HCT116 (cell line): ENCODE results near the gene ZNF780B. TPM values are rescaled to one million over a fixed set of nuclear protein-coding genes. Genes with fewer than 3 reads are reported as not detected.

Experiments
- ATAC-seq: fragments of 200-7000 bp; cut with Tn5 transposase; 2 replicates; pipeline ENCODE4 v1.9.1; 2020; ENCODE audit warnings: mild to moderate bottlenecking, moderate library complexity
- BruUV-seq: library from RNA; stranded (reverse); fragments of 400-500 nt; replicated peaks from 2 replicates; lab custom pipeline; 2021; lab: Mats Ljungman, UMichigan
- CTCF ChIA-PET: fragments of 300-600 bp; sonication (Branson Sonifier 250); formaldehyde crosslinking; loops from one replicate; lab custom pipeline; 2021; ENCODE audit warnings: antibody characterized with exemption; lab: Charles Lee
- POLR2A ChIA-PET: fragments of 300-600, 350-600 bp; sonication (Branson Sonifier 250); formaldehyde crosslinking; loops from one replicate; lab custom pipeline; 2021; ENCODE audit warnings: antibody characterized with exemption; lab: Charles Lee
- RAD21 ChIA-PET, 2 experiments: fragments of 300-600 bp; sonication (Branson Sonifier 250); formaldehyde crosslinking; loops; one replicate each; lab custom pipeline; 2023; ENCODE audit warnings: low total read pairs in 2 of 2; ENCODE audit not compliant: uncharacterized antibody in 2 of 2, unreplicated experiment in 2 of 2, low non-redundant PET in 1 of 2; lab: Charles Lee
- DNase-seq: peaks from one replicate; pipeline ENCODE4 v3.0.0-alpha.2; 2010; ENCODE audit warnings: low read depth, low spot score
- H2AFZ ChIP-seq: fragments of 200-600 bp; shearing (Covaris generic), sonication (generic); 2 replicates; pipeline ENCODE4 v1.6.1; 2017; ENCODE audit warnings: low read depth, mixed run types, mixed read lengths, antibody characterized with exemption, low read length; ENCODE audit not compliant: poor library complexity, severe bottlenecking
- H3K27ac ChIP-seq: 2 replicates; pipeline ENCODE4 v1.5.1; 2012; ENCODE audit warnings: low read depth, low read length
- H3K27me3 ChIP-seq: fragments of 200-600 bp; sonication (generic); 2 replicates; pipeline ENCODE4 v1.6.1; 2016; ENCODE audit warnings: mixed run types, low read length, mixed read lengths; ENCODE audit not compliant: insufficient read depth
- H3K36me3 ChIP-seq, 2 experiments: fragments of 200-500 bp in 1 of 2; fragments of 200-600 bp in 1 of 2; sonication (Bioruptor generic) in 1 of 2; sonication (generic) in 1 of 2; 2 replicates each; pipeline versions ENCODE4 v1.5.1 to v1.6.1; 2014 to 2016; ENCODE audit warnings: low read length in 2 of 2, inconsistent platforms in 1 of 2, mixed read lengths in 1 of 2, mixed run types in 1 of 2; ENCODE audit not compliant: insufficient read depth in 2 of 2, control insufficient read depth in 1 of 2
- H3K4me1 ChIP-seq, 2 experiments: fragments of 200-600 bp in 1 of 2; sonication (generic) in 1 of 2; 2 replicates each; pipeline versions ENCODE4 v1.5.1 to v1.6.1; 2012 to 2017; ENCODE audit warnings: low read length in 2 of 2, inconsistent platforms in 1 of 2, mild to moderate bottlenecking in 1 of 2, mixed read lengths in 1 of 2, mixed run types in 1 of 2, moderate library complexity in 1 of 2; ENCODE audit not compliant: insufficient read depth in 2 of 2, control insufficient read depth in 1 of 2
- H3K4me2 ChIP-seq: fragments of 200-600 bp; sonication (generic); 2 replicates; pipeline ENCODE4 v1.6.1; 2017; ENCODE audit warnings: mixed run types, low read length, mixed read lengths
- H3K4me3 ChIP-seq, 2 experiments: fragments of 200-600 bp in 1 of 2; sonication (generic) in 1 of 2; replicated peaks in 1 of 2; 2 replicates each; pipeline ENCODE4 v1.5.1; 2011 to 2016; ENCODE audit warnings: low read length in 2 of 2, control low read depth in 1 of 2, low read depth in 1 of 2, mild to moderate bottlenecking in 1 of 2, mixed read lengths in 1 of 2, mixed run types in 1 of 2
- H3K79me2 ChIP-seq: fragments of 200-600 bp; sonication (generic); 2 replicates; pipeline ENCODE4 v1.6.1; 2017; ENCODE audit warnings: mild to moderate bottlenecking, mixed run types, low read length, moderate library complexity, mixed read lengths; ENCODE audit not compliant: insufficient read depth
- H3K9ac ChIP-seq: fragments of 200-600 bp; sonication (generic); 2 replicates; pipeline ENCODE4 v1.6.1; 2016; ENCODE audit warnings: low read length, mixed read lengths
- H3K9me2 ChIP-seq: fragments of 200-600 bp; sonication (generic), shearing (Covaris generic); 2 replicates; pipeline ENCODE4 v1.6.1; 2017; ENCODE audit warnings: mixed run types, mild to moderate bottlenecking, moderate library complexity; ENCODE audit not compliant: insufficient read depth
- H3K9me3 ChIP-seq, 2 experiments: fragments of 200-500 bp in 1 of 2; fragments of 200-600 bp in 1 of 2; sonication (Bioruptor generic) in 1 of 2; sonication (generic) in 1 of 2; 2 replicates each; pipeline ENCODE4 v1.6.1; 2014 to 2017; ENCODE audit warnings: low read length in 2 of 2, mixed read lengths in 2 of 2, inconsistent platforms in 1 of 2, low read depth in 1 of 2, mild to moderate bottlenecking in 1 of 2, mixed run types in 1 of 2, moderate library complexity in 1 of 2; ENCODE audit not compliant: control insufficient read depth in 1 of 2, insufficient read depth in 1 of 2
- H4K20me1 ChIP-seq: fragments of 200-600 bp; sonication (generic), shearing (Covaris generic); 2 replicates; pipeline ENCODE4 v1.6.1; 2017; ENCODE audit warnings: mixed run types, mild to moderate bottlenecking, moderate library complexity; ENCODE audit not compliant: insufficient read depth
- CBX3 ChIP-seq: IDR thresholded peaks from 2 replicates; pipeline ENCODE4 v1.6.1; 2012; ENCODE audit warnings: low read depth
- CEBPB ChIP-seq: IDR thresholded peaks from 2 replicates; pipeline ENCODE4 v1.6.1; 2012; ENCODE audit warnings: low read depth
- CTCF ChIP-seq, 3 experiments: fragments of 200-600 bp in 1 of 3; sonication (generic) in 1 of 3; IDR thresholded peaks in 2 of 3; conservative IDR thresholded peaks in 1 of 3; 2 replicates each; pipeline ENCODE4 v1.5.1; 2012 to 2017; ENCODE audit warnings: low read depth in 2 of 3, low read length in 2 of 3, antibody characterized with exemption in 1 of 3, borderline replicate concordance in 1 of 3, control low read depth in 1 of 3, mild to moderate bottlenecking in 1 of 3, mixed read lengths in 1 of 3, mixed run types in 1 of 3, moderate library complexity in 1 of 3; ENCODE audit not compliant: insufficient read depth in 1 of 3
- EGR1 ChIP-seq: IDR thresholded peaks from 2 replicates; pipeline ENCODE4 v1.6.1; 2012; ENCODE audit warnings: low read depth
- ELF1 ChIP-seq: IDR thresholded peaks from 2 replicates; pipeline ENCODE4 v1.6.1; 2012; ENCODE audit warnings: low read depth, borderline replicate concordance
- EZH2phosphoT487 ChIP-seq: fragments of 200-600 bp; IDR thresholded peaks from 2 replicates; pipeline ENCODE4 v1.6.1; 2018; ENCODE audit warnings: antibody characterized with exemption, borderline replicate concordance
- FOSL1 ChIP-seq: IDR thresholded peaks from 2 replicates; pipeline ENCODE4 v1.6.1; 2012; ENCODE audit warnings: low read depth
- POLR2AphosphoS5 ChIP-seq: IDR thresholded peaks from 2 replicates; pipeline ENCODE4 v1.6.1; 2011; ENCODE audit warnings: mild to moderate bottlenecking, low read depth, low read length, moderate library complexity
- RAD21 ChIP-seq: IDR thresholded peaks from 2 replicates; pipeline ENCODE4 v1.6.1; 2012; ENCODE audit warnings: low read depth, mild to moderate bottlenecking
- SIN3A ChIP-seq: IDR thresholded peaks from 2 replicates; pipeline ENCODE4 v1.6.1; 2012; ENCODE audit warnings: low read depth
- SP1 ChIP-seq: IDR thresholded peaks from 2 replicates; pipeline ENCODE4 v1.6.1; 2012; ENCODE audit warnings: low read depth
- SRF ChIP-seq: IDR thresholded peaks from 2 replicates; pipeline ENCODE4 v1.6.1; 2012; ENCODE audit warnings: low read depth
- YY1 ChIP-seq: IDR thresholded peaks from 2 replicates; pipeline ENCODE4 v1.6.1; 2011; ENCODE audit warnings: low read length, low read depth, moderate library complexity, mild to moderate bottlenecking; ENCODE audit not compliant: insufficient replicate concordance; ENCODE audit errors: extremely low read depth
- ZNF274 ChIP-seq: fragments of 200-500 bp; sonication (Bioruptor generic); IDR thresholded peaks from 2 replicates; pipeline ENCODE4 v1.6.1; 2014; ENCODE audit warnings: mild to moderate bottlenecking, low read depth, low read length, inconsistent platforms
- intact Hi-C: fragments of 100-400 bp; cut with micrococcal nuclease; formaldehyde crosslinking; loops from 2 replicates; pipeline ENCODE4 v1.10.0; 2022
- total RNA-seq: library from RNA; stranded (reverse); gene quantifications from one replicate; pipeline ENCODE4 v1.2.1, GENCODE V29; 2021; ENCODE audit not compliant: unreplicated experiment

Gene ZNF780B
- total RNA-seq, 1 experiment from 2014 or later: 10.5 TPM

- Histone ChIP-seq H4K20me1 (no peaks in the 10 kb centered on the region), H3K9me2 (no peaks in the 10 kb centered on the region), H3K9me3 (no peaks in the 10 kb centered on the region), H3K27ac (no peak overlapping the region), H3K4me1 (peaks cover 8 to 19% of the 10 kb centered on the region in 2 experiments; a peak in 3 of 4 replicates), H3K4me3 (no peak overlapping the region), H2AFZ (no peak overlapping the region), H3K4me2 (no peak overlapping the region), H3K36me3 (peaks cover 0 to 4% of the 10 kb centered on the region in 2 experiments; a peak in 1 of 4 replicates), H3K79me2 (peaks cover 29% of the 10 kb centered on the region), H3K27me3 (no peaks in the 10 kb centered on the region), H3K9ac (no peak overlapping the region)
- no peak for DNase-seq
- BruUV-seq: no TSS peak
- RAD21 ChIA-PET: no interaction called here
- POLR2A ChIA-PET: no interaction called here
- TF ChIP-seq SIN3A: no peak
- TF ChIP-seq FOSL1: no peak
- TF ChIP-seq RAD21: no peak
- TF ChIP-seq CEBPB: no peak
- no peak for TF ChIP-seq ELF1
- TF ChIP-seq EGR1: no peak
- TF ChIP-seq SP1: no peak
- no peak for TF ChIP-seq SRF
- ATAC-seq: no peak
- intact Hi-C loops: no loop called here
- CTCF ChIA-PET: no interaction called here
Measured at GRCh38 chr19:40088299-40089047, 32.4 kb upstream of the ZNF780B start.

- POLR2A ChIA-PET: no interaction called here
- H3K4me1 ChIP-seq: peaks cover 5% of the 10 kb centered on the region in 2 experiments; a peak in 2 of 4 replicates
- H3K79me2 ChIP-seq: peaks cover 29% of the 10 kb centered on the region
- DNase-seq (no peak), ATAC-seq (no peak)
- no peaks in the 10 kb centered on the region for H3K27me3 ChIP-seq
- intact Hi-C loops: no loop called here
- H3K27ac ChIP-seq: no peak overlapping the region
- no peaks in the 10 kb centered on the region for H3K9me2 ChIP-seq
- no TSS peak for BruUV-seq
- H3K9ac ChIP-seq: no peak overlapping the region
- no peak overlapping the region for H3K4me2 ChIP-seq
- peaks cover 24 to 25% of the 10 kb centered on the region in 2 experiments for H3K36me3 ChIP-seq
- no peak overlapping the region for H2AFZ ChIP-seq
- TF ChIP-seq YY1 (no peak), RAD21 (no peak), CEBPB (no peak), EZH2phosphoT487 (no peak), CBX3 (no peak), CTCF (IDR thresholded peaks at IDR 0.05 in 2 of 3, conservative IDR thresholded peaks at IDR 0.05 in 1 of 3; ENCODE audit: borderline replicate concordance in 1 of 3, insufficient read depth in 1 of 3, low read depth in 2 of 3, low read length in 2 of 3) (no peak), POLR2AphosphoS5 (no peak), ZNF274 (no peak)
- CTCF ChIA-PET: no interaction called here
- H3K9me3 ChIP-seq: no peaks in the 10 kb centered on the region; a peak in 1 of 4 replicates
- no peaks in the 10 kb centered on the region for H4K20me1 ChIP-seq
- no peak overlapping the region for H3K4me3 ChIP-seq
- RAD21 ChIA-PET: no interaction called here
Measured at GRCh38 chr19:40084948-40085347, 28.9 kb upstream of the ZNF780B start.
